T-helper 2 cell (primary cell): Measurements from ENCODE around the gene HSPG2.
"Not testable (repeated sequence)": the region's sequence is repeated elsewhere in the genome, so short reads cannot be mapped to it uniquely, and the experiment has no call there.

Source experiments
- DNase-seq, 5 experiments: peaks; one replicate each; pipeline versions ENCODE4 v3.0.0 to v3.0.0-alpha.2; 2012 to 2022

The HSPG2 gene

GRCh38 chr1:21932127-21932526, 5.0 kb downstream of the HSPG2 start:
- no peak for DNase-seq

DNA sequence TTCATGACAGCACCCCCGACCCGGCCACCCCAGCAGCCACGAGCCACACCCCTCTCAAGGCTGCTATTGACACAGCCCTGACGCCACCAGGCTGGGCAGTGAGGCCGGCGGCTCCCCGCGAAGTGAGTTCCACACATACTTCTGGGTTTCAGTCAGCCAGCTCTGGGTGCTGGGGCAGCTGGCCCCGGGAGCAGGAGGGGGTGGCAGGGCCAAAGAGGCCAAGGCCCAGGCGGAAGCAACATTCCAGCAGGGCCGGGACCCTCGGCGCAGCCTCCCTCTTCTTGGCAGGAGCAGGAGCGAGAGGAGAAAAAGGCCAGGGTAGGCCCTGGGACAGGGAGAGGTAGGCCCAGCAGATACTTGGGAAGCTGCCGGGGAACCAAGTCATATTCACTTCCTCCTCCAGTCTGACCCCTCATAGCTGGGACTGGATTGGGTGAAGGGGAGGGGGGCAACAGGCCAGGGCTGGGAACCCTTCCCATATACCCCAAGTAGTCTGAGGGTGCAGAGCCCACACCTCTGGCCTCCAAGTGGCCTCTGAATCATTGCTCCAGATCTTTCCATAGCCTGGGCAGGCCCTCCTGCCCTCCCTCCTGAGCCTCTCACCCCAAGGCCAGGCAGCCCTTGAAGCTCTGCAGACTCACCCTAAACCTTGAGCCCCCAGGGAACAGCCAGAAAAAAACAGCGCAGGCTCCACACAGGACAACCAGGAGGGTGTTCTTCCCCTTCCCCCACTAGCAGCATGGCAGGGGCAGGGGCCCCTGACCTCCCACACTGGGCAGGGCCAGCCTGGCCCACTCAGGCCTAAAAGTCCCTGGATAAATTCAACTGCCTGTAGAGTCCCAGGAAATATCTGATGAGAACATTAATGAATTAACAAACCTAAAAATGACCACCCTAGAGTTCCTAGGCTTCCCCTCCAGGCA, 5.7 kb downstream of the HSPG2 start:
- no peak for DNase-seq

DNA sequence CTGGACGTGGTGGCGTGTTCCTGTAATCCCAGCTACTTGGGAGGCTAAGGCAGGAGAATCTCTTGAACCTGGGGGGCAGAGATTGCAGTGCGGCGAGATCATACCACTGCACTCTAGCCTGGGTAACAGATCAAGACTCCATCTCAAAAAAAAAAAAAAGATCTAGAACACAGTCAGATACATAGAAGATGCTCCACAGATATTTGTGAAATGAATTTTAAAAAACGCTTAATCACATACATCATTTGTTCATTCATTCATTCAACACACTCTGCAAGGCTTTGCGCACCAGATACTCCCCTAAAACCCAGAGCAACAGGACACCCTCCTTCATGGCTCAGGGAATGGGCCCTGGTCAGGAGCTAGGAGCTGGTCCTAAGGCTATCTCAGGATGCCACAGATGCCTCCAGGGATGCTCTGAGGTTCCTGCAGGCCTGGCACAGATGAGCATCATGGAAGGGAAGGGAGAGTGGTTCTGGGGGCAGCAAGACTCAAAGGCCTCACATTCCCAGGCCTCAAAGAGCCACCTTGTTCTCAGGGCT, 6.4 kb downstream of the HSPG2 start:
- DNase-seq, result no peak

GRCh38 chr1:21930080-21930571, 7.0 kb downstream of the HSPG2 start:
- no peak for DNase-seq

DNA sequence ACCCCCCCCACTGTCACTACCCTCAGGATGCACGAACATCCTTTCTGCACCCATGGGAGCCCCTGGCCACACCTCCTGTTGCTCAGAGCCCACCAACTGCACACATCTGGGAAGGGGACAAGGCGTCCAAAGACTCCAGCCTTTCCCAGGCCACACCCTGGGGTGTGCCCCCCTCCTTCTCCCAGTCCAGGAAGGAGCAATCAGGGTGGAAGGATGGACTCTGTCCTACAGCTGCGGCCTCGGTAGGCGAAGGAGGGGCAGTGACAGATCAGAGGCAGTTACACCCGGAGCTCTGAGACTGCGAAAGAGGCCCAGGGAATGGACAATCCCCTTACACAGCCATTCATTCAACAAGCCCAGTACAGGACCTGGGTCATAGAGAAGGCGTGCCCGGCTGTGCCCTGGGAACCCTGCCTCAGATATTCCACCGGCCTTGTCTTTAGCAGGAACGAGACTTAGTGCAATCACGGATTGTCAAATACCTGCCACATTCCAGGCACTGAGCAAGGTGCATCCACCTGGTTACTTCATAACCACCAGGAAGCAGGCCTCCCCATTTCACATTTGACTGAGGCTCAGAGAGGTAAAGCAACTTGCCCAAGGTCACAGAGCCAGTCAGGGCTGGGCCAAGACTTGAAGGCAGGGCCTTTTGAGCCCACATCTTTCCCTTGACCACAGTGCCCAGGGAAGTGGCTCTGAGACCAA, 9.4 kb downstream of the HSPG2 start:
- DNase-seq, result no peak

DNA sequence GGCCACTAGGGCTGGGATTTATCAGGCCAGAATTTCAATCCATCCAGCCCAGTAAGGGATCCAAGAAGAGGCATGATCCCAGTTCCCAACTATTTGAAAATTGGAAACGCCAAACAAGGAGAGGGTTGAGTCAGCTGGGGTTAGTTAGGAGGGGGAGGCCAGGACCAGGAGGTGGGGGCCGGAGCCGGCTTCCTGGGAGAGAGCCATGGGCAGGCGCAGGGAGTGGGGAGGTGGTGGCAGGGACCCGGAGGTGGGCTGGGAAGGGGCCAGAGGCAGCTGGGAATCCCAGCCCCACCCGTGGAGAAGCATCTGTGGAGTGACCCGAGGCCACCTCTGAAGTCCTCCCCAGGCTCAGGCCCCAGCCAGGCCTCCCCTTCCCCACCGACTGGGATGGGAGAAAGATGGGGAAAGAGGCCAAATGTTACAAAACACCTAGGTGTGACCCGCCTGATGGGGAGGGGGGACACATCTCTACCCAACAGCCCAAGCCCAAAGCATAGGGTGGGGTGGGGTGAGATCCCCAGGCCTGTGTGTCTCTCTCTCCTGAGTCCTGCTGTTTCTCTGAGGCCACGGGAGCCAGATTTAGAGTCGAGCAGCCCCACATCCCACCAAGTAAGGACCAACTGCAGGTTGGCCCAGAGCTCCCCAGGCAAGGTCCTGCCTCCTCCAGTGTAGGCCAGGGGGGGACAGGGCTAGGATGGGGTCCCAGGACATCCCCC, 10.1 kb downstream of the HSPG2 start:
- no peak for DNase-seq

DNA sequence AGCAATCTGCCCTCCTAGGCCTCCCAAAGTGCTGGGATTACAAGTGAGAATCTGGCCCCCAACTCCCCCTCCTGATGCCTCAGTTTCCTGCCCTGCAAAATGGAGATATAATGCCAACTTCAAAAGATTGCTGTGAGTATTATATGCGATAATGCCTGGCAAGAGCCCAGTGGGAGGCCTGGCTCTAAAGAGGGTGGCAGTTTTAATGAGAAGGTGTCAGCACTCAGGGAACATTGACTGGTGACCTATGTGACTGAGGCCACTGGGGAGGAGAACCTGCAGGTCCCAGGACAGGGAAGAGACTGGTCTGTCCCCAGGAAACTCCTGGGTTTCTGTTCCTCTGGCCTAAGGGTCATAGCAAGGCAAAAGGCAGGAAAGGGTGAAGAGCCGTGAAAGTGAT, 11.0 kb downstream of the HSPG2 start:
- no peak for DNase-seq

GRCh38 chr1:21925334-21925940, 11.7 kb downstream of the HSPG2 start:
- DNase-seq, result no peak

DNA sequence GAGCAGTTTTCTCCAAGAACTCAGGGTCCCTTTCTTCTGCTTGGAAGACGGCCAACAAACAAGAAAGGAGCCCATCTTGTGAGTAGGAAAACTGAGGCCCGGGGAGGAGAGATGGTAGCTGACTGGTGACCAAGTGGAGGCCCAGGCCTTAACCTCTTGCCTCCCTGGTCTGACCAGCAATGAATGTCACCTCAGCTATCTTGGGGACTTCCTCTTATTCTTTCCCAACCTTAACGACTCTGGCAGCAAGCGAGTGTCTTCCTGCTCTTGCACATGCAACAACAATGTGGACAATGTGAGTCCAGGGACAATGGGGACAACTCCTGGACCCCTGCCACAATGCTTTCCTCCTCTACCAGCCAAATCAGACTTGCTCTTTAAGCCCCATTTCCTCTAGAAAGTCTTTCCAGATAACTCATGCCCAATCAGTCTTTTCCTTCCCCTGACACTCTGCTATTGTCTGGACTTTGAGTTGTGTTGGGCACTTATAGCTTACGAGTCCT, 12.6 kb downstream of the HSPG2 start:
- no peak for DNase-seq

- no peak for DNase-seq
Measured at GRCh38 chr1:21922090-21923013, 14.8 kb downstream of the HSPG2 start.

GRCh38 chr1:21921100-21921875, 15.8 kb downstream of the HSPG2 start:
- DNase-seq, result no peak

DNA sequence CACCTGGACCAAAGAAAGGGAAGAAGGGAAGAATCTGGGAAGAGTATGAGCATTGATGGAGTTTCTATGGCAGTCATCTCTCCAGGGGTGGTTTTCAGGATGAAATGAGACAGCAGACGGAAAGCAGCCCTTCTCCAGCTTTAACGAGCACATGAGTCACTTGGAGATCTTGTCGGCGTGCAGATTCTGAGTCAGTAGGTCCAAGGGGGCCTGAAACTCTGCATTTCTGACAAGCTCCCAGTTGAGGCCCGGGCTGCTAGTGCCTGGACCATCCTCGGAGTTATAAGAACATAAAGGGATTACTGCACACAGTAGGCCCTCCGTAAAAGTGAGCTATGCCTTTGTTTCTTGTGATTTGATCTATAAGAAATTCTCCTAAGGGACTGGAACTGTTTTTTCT, 17.6 kb downstream of the HSPG2 start:
- no peak for DNase-seq

- DNase-seq, result not testable (repeated sequence)
Measured at GRCh38 chr1:21917239-21917631, 19.9 kb downstream of the HSPG2 start.

GRCh38 chr1:21916447-21917238, 20.5 kb downstream of the HSPG2 start:
- DNase-seq, result no peak

GRCh38 chr1:21914880-21915640, 22.1 kb downstream of the HSPG2 start:
- no peak for DNase-seq

- DNase-seq, result no peak
Measured at GRCh38 chr1:21914450-21914849, 22.7 kb downstream of the HSPG2 start.

DNA sequence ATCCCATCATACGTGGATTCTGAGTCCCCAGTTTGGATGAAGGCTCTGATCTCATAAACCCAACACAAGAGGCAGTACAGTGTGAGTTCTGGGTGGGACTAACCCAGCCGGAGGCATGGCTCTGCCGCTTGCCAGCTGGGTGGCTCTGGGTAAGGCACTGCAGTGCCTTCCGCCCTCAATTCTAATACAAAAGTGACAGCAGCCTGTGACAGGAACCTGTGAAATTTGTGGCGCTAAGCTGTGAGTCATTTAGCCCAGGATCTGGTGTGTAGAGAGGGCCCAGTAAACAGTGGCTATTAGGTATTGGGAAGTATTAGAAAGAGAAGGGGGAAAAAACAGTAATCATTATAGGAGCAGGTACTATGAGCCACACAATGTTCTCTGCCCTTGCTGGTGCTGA, 23.3 kb downstream of the HSPG2 start:
- DNase-seq, result peak in 1 of 5 experiments; percentile 20

DNA sequence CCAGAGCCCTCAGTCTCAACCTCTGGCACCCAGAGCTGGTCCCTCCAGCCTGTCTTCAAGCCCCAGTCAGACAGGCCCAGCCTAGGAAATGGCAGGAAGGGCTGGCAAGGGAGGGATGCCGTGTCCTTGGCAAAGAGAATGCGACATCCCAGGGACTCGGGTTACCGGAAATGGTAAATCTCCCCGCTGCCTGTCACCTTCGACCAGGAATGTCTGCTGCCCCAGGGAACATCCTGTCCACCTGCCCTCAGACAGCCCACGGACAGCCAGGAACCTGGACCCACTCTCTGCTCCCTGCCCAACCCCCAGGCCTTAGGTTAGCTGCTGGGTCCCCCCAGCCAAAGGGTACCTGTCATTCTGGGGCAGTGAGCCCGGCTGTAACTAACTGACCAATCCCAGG, 23.9 kb downstream of the HSPG2 start:
- DNase-seq, result no peak
